ENCODE data around the gene RBPJL.

DNA sequence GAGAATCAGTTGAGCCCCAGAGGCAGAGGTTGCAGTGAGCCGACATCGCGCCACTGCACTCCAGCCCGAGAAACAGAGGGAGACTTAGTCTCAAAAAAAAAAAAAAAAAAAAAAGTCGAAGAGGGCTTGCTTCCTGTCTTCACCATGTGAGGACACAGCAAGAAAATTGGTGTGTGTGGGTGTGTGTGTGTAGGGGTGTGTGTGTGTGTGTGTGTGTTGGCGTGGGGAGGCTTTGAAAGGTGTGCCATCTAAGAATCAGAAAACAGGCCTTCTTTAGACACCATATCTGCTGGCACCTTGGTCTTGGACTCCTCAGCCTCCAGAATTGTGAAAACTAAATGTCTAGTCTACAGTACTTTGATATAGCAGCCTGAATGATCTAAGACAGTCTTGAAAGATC is 6.9 kb upstream of the RBPJL start:
- TF ChIP-seq, protein P1, sequence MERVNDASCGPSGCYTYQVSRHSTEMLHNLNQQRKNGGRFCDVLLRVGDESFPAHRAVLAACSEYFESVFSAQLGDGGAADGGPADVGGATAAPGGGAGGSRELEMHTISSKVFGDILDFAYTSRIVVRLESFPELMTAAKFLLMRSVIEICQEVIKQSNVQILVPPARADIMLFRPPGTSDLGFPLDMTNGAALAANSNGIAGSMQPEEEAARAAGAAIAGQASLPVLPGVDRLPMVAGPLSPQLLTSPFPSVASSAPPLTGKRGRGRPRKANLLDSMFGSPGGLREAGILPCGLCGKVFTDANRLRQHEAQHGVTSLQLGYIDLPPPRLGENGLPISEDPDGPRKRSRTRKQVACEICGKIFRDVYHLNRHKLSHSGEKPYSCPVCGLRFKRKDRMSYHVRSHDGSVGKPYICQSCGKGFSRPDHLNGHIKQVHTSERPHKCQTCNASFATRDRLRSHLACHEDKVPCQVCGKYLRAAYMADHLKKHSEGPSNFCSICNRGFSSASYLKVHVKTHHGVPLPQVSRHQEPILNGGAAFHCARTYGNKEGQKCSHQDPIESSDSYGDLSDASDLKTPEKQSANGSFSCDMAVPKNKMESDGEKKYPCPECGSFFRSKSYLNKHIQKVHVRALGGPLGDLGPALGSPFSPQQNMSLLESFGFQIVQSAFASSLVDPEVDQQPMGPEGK (CRISPR knock-in tag; IDR thresholded peaks at IDR 0.05; ENCODE audit: borderline replicate concordance), result no peak
- TF ChIP-seq, protein P2, sequence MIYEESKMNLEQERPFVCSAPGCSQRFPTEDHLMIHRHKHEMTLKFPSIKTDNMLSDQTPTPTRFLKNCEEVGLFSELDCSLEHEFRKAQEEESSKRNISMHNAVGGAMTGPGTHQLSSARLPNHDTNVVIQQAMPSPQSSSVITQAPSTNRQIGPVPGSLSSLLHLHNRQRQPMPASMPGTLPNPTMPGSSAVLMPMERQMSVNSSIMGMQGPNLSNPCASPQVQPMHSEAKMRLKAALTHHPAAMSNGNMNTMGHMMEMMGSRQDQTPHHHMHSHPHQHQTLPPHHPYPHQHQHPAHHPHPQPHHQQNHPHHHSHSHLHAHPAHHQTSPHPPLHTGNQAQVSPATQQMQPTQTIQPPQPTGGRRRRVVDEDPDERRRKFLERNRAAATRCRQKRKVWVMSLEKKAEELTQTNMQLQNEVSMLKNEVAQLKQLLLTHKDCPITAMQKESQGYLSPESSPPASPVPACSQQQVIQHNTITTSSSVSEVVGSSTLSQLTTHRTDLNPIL (CRISPR knock-in tag; IDR thresholded peaks at IDR 0.05; ENCODE audit: low read depth), result no peak
- TF ChIP-seq ZC3H10 (CRISPR knock-in tag; IDR thresholded peaks at IDR 0.05), result no peak
- TF ChIP-seq ARNTL (CRISPR knock-in tag; IDR thresholded peaks at IDR 0.05; ENCODE audit: borderline replicate concordance, low read depth), result no peak
- TF ChIP-seq, protein P3, sequence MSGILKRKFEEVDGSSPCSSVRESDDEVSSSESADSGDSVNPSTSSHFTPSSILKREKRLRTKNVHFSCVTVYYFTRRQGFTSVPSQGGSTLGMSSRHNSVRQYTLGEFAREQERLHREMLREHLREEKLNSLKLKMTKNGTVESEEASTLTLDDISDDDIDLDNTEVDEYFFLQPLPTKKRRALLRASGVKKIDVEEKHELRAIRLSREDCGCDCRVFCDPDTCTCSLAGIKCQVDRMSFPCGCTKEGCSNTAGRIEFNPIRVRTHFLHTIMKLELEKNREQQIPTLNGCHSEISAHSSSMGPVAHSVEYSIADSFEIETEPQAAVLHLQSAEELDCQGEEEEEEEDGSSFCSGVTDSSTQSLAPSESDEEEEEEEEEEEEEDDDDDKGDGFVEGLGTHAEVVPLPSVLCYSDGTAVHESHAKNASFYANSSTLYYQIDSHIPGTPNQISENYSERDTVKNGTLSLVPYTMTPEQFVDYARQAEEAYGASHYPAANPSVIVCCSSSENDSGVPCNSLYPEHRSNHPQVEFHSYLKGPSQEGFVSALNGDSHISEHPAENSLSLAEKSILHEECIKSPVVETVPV (CRISPR knock-in tag; IDR thresholded peaks at IDR 0.05), result no peak
- no peak for TF ChIP-seq RARB (CRISPR knock-in tag; IDR thresholded peaks at IDR 0.05)
- no peak for TF ChIP-seq BACH2 (CRISPR knock-in tag; IDR thresholded peaks at IDR 0.05; ENCODE audit: borderline replicate concordance)
- no peak for TF ChIP-seq ZNF8 (CRISPR knock-in tag; IDR thresholded peaks at IDR 0.05)
- TF ChIP-seq CSDC2 (CRISPR knock-in tag; IDR thresholded peaks at IDR 0.05), result no peak
- no peak for TF ChIP-seq ESRRG (CRISPR knock-in tag; IDR thresholded peaks at IDR 0.05)

Measured in SK-N-SH treated with all-trans-retinoic acid at 6 μM for 48 hours (cell line).